Measurements from ENCODE around the gene GLRA3.

GRCh38 chr4:174665799-174666198 is 163.2 kb downstream of the GLRA3 start:
- TF ChIP-seq YY1 (IDR thresholded peaks at IDR 0.05; ENCODE audit: insufficient read depth, insufficient read length) = no peak
- TF ChIP-seq ZNF274 (IDR thresholded peaks at IDR 0.05; ENCODE audit: low read depth, low read length) = no peak
- no peak for TF ChIP-seq SUZ12 (IDR thresholded peaks at IDR 0.05; ENCODE audit: extremely low read depth, insufficient read depth, insufficient read length)

All from NT2/D1 (cell line).